ENCODE measurements around the gene ZEB1. TPM values are rescaled to one million over a fixed set of nuclear protein-coding genes. Genes with fewer than 3 reads are reported as not detected.
"Not testable (repeated sequence)": the region's sequence is repeated elsewhere in the genome, so short reads cannot be mapped to it uniquely, and the experiment has no call there.

The ZEB1 gene
- total RNA-seq, 1 experiment from 2014 or later, result 21.7 TPM

GRCh38 chr10:31424473-31424872 lies 105.5 kb downstream of the ZEB1 start:
- DNase-seq, result no peak
- peaks cover 25% of the 10 kb centered on the region for H3K9me3 ChIP-seq
- peaks cover 15% of the 10 kb centered on the region for H3K36me3 ChIP-seq
- no peak overlapping the region for H3K4me3 ChIP-seq
- H3K27me3 ChIP-seq, result no peaks in the 10 kb centered on the region

DNA sequence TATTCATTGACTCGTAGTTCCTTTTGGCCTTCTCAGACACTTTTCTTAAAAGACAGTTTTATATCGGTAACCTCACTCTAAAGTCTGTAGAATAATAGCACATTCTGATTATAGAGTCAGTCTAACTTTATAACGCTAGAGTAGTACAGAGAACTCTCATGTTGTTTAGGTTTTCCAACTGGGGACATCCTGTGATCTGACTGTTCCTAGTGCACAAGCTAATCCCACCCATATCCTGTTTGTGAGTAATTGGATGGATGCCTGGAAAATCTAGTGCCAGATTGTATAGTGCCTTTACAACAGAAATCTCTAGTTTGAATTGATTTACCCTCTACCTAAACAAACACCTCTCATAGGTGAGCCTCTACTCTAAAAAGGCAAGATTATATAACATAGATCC lies 107.4 kb downstream of the ZEB1 start:
- H3K9me3 ChIP-seq, result peaks cover 25% of the 10 kb centered on the region
- peak; percentile 32 for DNase-seq
- H3K4me3 ChIP-seq, result no peak overlapping the region
- peaks cover 12% of the 10 kb centered on the region for H3K36me3 ChIP-seq
- no peaks in the 10 kb centered on the region for H3K27me3 ChIP-seq

- not testable (repeated sequence) for DNase-seq, H3K4me3 ChIP-seq, H3K27me3 ChIP-seq
- peaks cover 23% of the 10 kb centered on the region for H3K9me3 ChIP-seq
- peaks cover 12% of the 10 kb centered on the region for H3K36me3 ChIP-seq
Observed at GRCh38 chr10:31427334-31427733, 108.3 kb downstream of the ZEB1 start.

DNA sequence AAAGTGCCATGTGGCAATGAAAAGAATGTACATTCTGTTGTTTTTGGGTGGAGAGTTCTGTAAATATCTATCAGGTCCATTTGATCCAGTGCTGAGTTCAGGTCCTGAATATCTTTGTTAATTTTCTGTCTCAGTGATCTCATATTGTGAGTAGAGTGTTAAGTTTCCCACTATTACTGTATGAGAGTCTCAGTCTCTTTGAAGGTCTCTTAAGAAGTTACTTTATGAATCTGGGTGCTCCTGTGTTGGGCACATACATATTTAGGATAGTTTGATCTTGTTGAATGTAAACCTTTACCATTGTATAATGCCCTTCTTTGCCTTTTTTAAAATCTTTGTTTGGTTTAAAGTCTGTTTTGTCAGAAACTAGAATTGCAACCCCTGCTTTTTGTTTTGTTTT lies 109.5 kb downstream of the ZEB1 start:
- Histone ChIP-seq H3K36me3 (peaks cover 12% of the 10 kb centered on the region), H3K9me3 (peaks cover 25% of the 10 kb centered on the region)
- not testable (repeated sequence) for DNase-seq, H3K27me3 ChIP-seq, H3K4me3 ChIP-seq

DNA sequence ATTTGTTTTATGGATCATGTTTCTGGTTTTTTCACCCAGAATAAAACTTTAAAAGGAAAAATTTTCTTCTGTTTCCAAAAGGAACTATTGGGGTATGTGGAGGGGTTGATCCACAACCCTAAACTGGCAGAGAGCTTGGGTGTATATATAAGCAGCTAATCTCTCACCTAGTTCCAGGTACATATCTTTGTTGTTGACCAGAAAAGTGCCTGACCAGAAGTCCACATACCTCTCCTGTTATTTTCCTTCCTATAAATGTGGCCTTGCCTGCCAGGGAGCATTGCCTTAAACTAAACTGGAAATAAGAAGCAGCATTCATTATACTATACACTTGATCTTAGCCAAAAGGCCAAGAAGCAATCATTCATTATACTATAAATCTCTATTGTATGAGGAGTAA lies 112.0 kb downstream of the ZEB1 start:
- Histone ChIP-seq H3K27me3 (no peaks in the 10 kb centered on the region), H3K36me3 (peaks cover 9% of the 10 kb centered on the region), H3K9me3 (peaks cover 25% of the 10 kb centered on the region), H3K4me3 (no peak overlapping the region)
- no peak for DNase-seq

GRCh38 chr10:31437959-31438358 lies 118.9 kb downstream of the ZEB1 start:
- H3K4me3 ChIP-seq, result no peak overlapping the region
- peaks cover 6% of the 10 kb centered on the region; the same call in 1 of the 2 replicates for H3K9me3 ChIP-seq
- no peaks in the 10 kb centered on the region for H3K27me3 ChIP-seq
- H3K36me3 ChIP-seq, result peaks cover 32% of the 10 kb centered on the region
- DNase-seq, result no peak

- no peak for DNase-seq
- H3K36me3 ChIP-seq, result peaks cover 16% of the 10 kb centered on the region
- H3K4me3 ChIP-seq, result no peak overlapping the region
- peaks cover 6% of the 10 kb centered on the region for H3K9me3 ChIP-seq
- H3K27me3 ChIP-seq, result no peaks in the 10 kb centered on the region
Observed at GRCh38 chr10:31451766-31452165, 132.8 kb downstream of the ZEB1 start.

- DNase-seq, result no peak
- no peaks in the 10 kb centered on the region for H3K27me3 ChIP-seq
- H3K4me3 ChIP-seq, result no peak overlapping the region
Observed at GRCh38 chr10:31456468-31456867, 137.5 kb downstream of the ZEB1 start.

GRCh38 chr10:31457858-31458257 lies 138.8 kb downstream of the ZEB1 start:
- H3K9me3 ChIP-seq, result peaks cover 4% of the 10 kb centered on the region
- no peak for DNase-seq
- H3K27me3 ChIP-seq, result no peaks in the 10 kb centered on the region
- no peak overlapping the region for H3K4me3 ChIP-seq
- H3K36me3 ChIP-seq, result peaks cover 38% of the 10 kb centered on the region

More at GRCh38 chr10:31456468-31456867, 137.5 kb downstream of the ZEB1 start:
- peaks cover 25% of the 10 kb centered on the region for H3K36me3 ChIP-seq
- peaks cover 4% of the 10 kb centered on the region; the same call in 1 of the 2 replicates for H3K9me3 ChIP-seq

- no peak overlapping the region for H3K4me3 ChIP-seq
- no peaks in the 10 kb centered on the region for H3K27me3 ChIP-seq
- DNase-seq, result no peak
- H3K9me3 ChIP-seq, result peaks cover 11% of the 10 kb centered on the region
- peaks cover 38% of the 10 kb centered on the region for H3K36me3 ChIP-seq
Observed at GRCh38 chr10:31458974-31459373, 140.0 kb downstream of the ZEB1 start.

DNA sequence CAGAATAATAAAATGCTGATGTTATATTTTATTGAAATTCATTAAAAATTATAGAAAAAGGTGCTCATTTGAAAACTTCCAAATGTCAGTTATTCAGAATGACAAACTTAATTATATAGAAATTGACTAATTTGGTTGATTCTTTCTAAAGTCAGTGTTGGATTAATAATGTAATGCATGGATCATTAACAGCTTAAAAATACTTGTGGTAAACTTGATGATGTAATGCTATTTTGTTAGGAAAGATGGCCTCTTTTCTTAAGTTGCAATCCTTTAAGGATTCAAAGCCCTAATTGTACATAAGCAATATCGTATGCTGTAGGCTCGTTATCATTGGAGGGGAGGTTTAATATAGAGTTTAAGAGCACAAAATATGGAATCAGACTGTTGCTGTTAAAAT lies 141.2 kb downstream of the ZEB1 start:
- Histone ChIP-seq H3K36me3 (peaks cover 51% of the 10 kb centered on the region), H3K4me3 (no peak overlapping the region), H3K27me3 (no peaks in the 10 kb centered on the region), H3K9me3 (peaks cover 21% of the 10 kb centered on the region)
- DNase-seq, result no peak

DNA sequence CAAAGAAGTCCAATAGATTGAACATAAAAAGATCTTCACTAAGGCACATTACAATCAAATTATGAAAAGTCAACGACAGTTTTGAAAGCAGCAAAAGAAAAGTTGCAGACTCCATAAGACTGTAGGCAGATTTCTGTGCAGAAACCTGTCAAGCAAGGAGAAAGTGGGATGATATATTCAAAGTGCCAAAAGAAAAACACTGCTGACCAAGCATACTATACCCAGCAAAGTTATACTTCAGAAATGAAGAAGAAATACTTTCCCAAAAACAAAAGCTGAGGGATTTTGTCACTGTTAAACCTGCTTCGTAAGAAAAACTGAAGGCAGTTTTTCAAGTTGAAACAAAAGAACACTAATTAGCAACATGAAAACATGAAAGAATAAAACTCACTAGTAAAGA lies 145.5 kb downstream of the ZEB1 start:
- Histone ChIP-seq H3K9me3 (peaks cover 24% of the 10 kb centered on the region), H3K36me3 (peaks cover 90% of the 10 kb centered on the region), H3K4me3 (no peak overlapping the region), H3K27me3 (no peaks in the 10 kb centered on the region)
- no peak for DNase-seq

DNA sequence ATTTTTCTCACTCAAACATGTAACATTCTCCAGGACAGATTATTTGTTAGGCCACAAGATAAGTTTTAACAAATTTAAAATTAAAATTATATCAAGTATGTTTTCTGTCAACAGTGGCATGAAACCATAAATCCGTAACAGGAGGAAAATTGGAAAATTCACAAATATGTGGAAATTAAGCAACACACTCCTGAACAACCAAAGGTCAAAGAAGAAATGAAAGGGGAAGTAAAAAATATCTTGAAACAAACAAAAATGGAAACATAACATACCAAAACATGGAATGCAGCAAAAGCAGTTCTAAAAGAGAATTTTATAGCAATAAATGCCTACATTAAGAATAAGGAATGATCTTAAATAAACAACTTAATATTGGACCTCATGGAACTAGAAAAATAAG lies 147.3 kb downstream of the ZEB1 start:
- DNase-seq, result no peak
- Histone ChIP-seq H3K27me3 (no peaks in the 10 kb centered on the region), H3K36me3 (peaks cover 84% of the 10 kb centered on the region), H3K4me3 (no peak overlapping the region), H3K9me3 (peaks cover 24% of the 10 kb centered on the region)

DNA sequence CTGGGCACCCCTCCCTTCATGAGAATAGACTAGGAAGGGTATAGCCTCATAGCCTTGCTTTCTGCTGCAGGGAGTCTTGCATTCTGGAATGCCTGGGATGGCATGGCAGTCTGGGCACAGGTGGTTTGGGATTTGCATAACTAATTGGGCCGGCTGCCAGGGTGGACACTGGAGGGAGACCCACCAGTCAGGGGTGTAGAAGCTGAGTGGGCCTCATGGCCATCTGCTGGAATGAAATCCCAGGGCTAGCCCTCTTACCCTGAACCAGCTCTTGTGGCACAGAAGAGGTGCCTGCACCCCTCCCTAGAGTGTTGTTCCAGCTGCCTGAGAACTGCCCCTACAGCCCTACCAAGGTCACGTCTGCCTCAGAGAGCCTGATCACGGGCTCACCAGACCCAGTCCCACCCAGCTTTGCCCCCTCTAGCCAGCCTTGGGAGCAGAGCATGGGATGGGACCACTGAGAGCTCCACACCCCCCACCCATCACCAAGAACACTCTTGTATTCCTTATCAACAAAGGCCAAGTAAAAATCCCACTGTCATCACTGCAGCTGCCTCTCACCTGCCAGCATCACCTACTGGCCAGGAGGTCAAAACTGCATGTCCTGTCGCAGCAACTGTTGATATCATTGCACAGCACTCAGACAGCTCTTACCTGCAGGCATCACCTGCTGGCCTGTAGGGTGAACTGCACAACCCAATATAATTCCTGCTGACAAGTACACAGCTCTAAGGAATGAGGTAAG lies 148.9 kb downstream of the ZEB1 start:
- H3K27me3 ChIP-seq, result no peaks in the 10 kb centered on the region
- H3K9me3 ChIP-seq, result peaks cover 23% of the 10 kb centered on the region
- no peak overlapping the region for H3K4me3 ChIP-seq
- H3K36me3 ChIP-seq, result peaks cover 67% of the 10 kb centered on the region
- peak; percentile 2 for DNase-seq

DNA sequence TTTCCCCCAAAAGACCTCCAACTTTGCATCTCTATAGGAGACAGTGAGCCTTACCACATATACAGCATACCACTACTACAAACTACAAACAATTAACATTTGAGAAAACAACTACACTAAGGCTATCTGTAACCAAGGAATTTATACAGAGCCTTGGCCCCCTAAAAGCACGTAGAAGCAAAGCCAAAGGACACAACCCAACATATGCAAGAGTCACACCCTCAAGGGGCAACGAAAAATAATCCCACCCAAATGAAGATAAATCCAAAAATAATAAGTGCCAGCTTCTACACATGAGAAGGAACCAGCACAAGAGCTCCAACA lies 149.5 kb downstream of the ZEB1 start:
- no peak for DNase-seq
- Histone ChIP-seq H3K9me3 (peaks cover 18% of the 10 kb centered on the region), H3K27me3 (no peaks in the 10 kb centered on the region), H3K4me3 (no peak overlapping the region), H3K36me3 (peaks cover 62% of the 10 kb centered on the region)

DNA sequence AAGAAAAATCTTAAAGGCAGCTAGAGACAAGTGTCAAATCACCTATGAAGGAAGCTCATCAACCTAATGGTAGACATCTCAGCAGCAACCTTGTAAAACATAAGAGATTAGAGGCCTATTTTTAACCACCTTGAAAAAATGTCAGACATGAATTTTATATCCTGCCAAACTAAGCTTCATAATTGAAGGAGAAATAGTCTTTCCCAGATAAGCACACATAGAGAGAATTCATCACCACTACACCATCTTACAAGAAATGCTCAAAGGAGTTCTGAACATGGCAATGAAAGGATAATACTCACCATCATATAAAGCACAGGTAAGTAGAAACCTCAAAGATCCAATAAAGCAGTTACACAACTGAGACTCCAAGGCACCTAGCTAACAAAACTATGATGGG lies 156.5 kb downstream of the ZEB1 start:
- H3K9me3 ChIP-seq, result peaks cover 19% of the 10 kb centered on the region
- H3K27me3 ChIP-seq, result no peaks in the 10 kb centered on the region
- DNase-seq, result no peak
- peaks cover 34% of the 10 kb centered on the region for H3K36me3 ChIP-seq
- no peak overlapping the region for H3K4me3 ChIP-seq

- Histone ChIP-seq H3K9me3 (peaks cover 19% of the 10 kb centered on the region), H3K27me3 (no peaks in the 10 kb centered on the region), H3K36me3 (peaks cover 35% of the 10 kb centered on the region), H3K4me3 (no peak overlapping the region)
- no peak for DNase-seq
Observed at GRCh38 chr10:31476088-31476487, 157.1 kb downstream of the ZEB1 start.

DNA sequence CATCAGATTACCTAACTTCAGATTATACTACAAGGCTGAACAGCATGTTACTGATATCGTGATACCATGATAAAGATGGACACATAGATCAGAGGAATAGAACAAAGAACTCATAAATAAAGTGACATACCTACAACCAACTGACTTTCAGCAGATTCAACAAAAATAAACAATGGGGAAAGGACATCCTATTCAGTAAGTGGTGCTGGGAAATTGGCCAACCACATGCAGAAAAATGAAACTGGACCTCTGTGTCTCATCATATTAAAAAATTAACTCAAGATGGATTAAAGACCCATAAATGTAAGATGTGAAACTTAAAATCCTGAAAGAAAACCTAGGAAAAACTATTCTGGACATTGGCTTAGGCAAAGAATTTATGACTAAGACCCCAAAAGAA lies 158.6 kb downstream of the ZEB1 start:
- DNase-seq, result no peak
- Histone ChIP-seq H3K4me3 (no peak overlapping the region), H3K27me3 (no peaks in the 10 kb centered on the region), H3K9me3 (peaks cover 19% of the 10 kb centered on the region), H3K36me3 (peaks cover 43% of the 10 kb centered on the region)

All from MG63 (cell line).